ENCODE measurements around the gene KCNJ11. TPM values are rescaled to one million over a fixed set of nuclear protein-coding genes. Genes with fewer than 3 reads are reported as not detected.

Gene KCNJ11
- total and polyA plus RNA-seq, 8 donors = 1.5 to 22.9 (median 7.2) TPM; not detected in 1

DNA sequence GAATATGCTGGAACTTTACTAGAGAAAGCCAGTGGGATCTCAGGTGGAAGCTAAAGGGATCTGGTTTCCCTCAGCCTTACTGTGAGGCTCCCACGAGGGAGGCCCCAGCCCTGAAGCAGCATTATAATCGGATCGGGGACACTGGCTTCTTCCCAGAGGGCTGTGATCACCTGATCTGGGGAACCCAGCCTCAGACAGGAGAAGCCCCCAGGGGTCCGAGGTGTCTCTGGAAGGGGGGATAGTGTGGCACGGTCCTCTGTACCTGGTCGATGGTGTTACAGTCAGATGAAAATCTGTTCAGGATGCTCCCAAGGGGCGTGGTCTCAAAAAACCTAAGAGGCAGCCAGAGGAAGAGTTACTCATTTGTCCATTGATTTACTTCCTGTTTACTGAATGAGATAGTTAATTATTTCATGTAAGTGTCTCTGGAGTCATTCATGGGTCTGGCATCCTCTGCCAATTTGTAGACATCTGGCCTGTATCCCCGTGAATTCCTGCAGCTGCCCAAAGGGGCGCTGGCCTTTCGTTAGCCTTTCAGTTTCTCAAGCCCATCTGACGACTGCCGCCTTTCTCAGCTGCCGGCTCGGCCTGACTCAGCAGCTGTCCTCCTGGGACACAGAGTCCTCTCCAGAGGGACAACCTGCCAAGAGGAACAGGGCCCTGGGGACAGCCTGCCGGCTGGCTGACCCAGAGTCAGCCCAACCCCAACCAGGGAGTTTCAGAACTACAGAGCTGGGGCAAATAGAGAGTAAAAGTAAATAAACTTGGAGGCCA, 17.0 kb upstream of the KCNJ11 start:
- H3K27ac ChIP-seq = peak overlapping the region; percentile 73 to 89 (median 81)
- DNase-seq = peak; percentile 69 to 91
- H3K9me3 ChIP-seq = no peaks in the 10 kb centered on the region
- TF ChIP-seq POLR2AphosphoS5 (IDR thresholded peaks at IDR 0.05) (peak in 2 of 3 donors; percentile 83 to 91), POLR2A (IDR thresholded peaks at IDR 0.05) (peak in 1 of 4 donors; percentile 7), EP300 (IDR thresholded peaks at IDR 0.05) (no peak)
- TF ChIP-seq, protein P1, sequence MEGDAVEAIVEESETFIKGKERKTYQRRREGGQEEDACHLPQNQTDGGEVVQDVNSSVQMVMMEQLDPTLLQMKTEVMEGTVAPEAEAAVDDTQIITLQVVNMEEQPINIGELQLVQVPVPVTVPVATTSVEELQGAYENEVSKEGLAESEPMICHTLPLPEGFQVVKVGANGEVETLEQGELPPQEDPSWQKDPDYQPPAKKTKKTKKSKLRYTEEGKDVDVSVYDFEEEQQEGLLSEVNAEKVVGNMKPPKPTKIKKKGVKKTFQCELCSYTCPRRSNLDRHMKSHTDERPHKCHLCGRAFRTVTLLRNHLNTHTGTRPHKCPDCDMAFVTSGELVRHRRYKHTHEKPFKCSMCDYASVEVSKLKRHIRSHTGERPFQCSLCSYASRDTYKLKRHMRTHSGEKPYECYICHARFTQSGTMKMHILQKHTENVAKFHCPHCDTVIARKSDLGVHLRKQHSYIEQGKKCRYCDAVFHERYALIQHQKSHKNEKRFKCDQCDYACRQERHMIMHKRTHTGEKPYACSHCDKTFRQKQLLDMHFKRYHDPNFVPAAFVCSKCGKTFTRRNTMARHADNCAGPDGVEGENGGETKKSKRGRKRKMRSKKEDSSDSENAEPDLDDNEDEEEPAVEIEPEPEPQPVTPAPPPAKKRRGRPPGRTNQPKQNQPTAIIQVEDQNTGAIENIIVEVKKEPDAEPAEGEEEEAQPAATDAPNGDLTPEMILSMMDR (IDR thresholded peaks at IDR 0.05) = peak in 3 of 7 experiments; percentile 24 to 40 (median 29)
- no peaks in the 10 kb centered on the region for H3K36me3 ChIP-seq
- no peaks in the 10 kb centered on the region for H3K27me3 ChIP-seq
- H3K4me3 ChIP-seq = no peak overlapping the region
- intact Hi-C loops (cut with DNase I; ENCODE audit: low total_unique reads) = no loop called here
- 32 to 45% (median 36%) methylated on average over 15 of the region's 15 CpGs for WGBS, 5 donors
- H3K4me1 ChIP-seq = peaks cover 14 to 31% (median 22%) of the 10 kb centered on the region in 4 donors

- Histone ChIP-seq H3K4me3 (no peak overlapping the region), H3K4me1 (peaks cover 14 to 27% (median 21%) of the 10 kb centered on the region in 4 donors), H3K36me3 (no peaks in the 10 kb centered on the region), H3K27me3 (no peaks in the 10 kb centered on the region), H3K9me3 (no peaks in the 10 kb centered on the region), H3K27ac (peak overlapping the region in 3 of 5 donors; percentile 75 to 89 (median 85))
- TF ChIP-seq POLR2A (IDR thresholded peaks at IDR 0.05) (no peak), EP300 (IDR thresholded peaks at IDR 0.05) (no peak), POLR2AphosphoS5 (IDR thresholded peaks at IDR 0.05) (no peak)
- TF ChIP-seq, protein P1 (IDR thresholded peaks at IDR 0.05) = no peak
- WGBS, 5 donors = 86 to 92% (median 88%) methylated on average over 18 of the region's 18 CpGs
- DNase-seq = no peak
- intact Hi-C loops (cut with DNase I; ENCODE audit: low total_unique reads) = no loop called here
These were observed 15.7 kb upstream of the KCNJ11 start for GRCh38 chr11:17403980-17404759.

DNA sequence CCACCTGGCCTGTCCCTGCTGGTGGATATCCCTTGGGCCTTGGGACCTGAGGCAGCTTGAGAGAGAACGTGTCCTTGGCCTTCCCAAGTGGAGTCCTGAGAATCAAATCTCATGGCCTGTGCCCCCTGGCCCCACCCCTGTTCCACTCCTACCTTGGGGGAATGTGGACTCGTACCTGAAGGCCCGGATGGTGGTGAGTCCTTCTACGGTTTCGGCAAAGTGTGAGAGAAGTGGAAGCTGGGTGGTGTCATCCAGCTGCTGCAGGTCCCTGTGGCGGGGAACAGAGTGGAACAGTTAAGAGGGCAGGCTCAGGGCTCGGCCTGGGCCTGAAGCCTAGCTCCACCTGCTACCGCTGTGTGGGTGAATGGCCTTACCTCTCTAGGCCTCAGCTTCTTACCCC, 14.0 kb upstream of the KCNJ11 start:
- Histone ChIP-seq H3K9me3 (no peaks in the 10 kb centered on the region), H3K36me3 (no peaks in the 10 kb centered on the region), H3K27me3 (no peaks in the 10 kb centered on the region), H3K27ac (no peak overlapping the region), H3K4me3 (no peak overlapping the region), H3K4me1 (peaks cover 14 to 27% (median 21%) of the 10 kb centered on the region in 4 donors)
- 80 to 97% (median 95%) methylated on average over 3 to 8 of the region's 8 CpGs for WGBS, 5 donors
- DNase-seq = no peak
- intact Hi-C loops (cut with DNase I; ENCODE audit: low total_unique reads) = no loop called here
- no peak for TF ChIP-seq EP300 (IDR thresholded peaks at IDR 0.05)
- no peak for TF ChIP-seq POLR2AphosphoS5 (IDR thresholded peaks at IDR 0.05)

GRCh38 chr11:17401841-17402240, 13.4 kb upstream of the KCNJ11 start:
- no peak overlapping the region for H3K4me3 ChIP-seq
- H3K27ac ChIP-seq = no peak overlapping the region
- no peaks in the 10 kb centered on the region for H3K36me3 ChIP-seq
- WGBS, 5 donors = 86 to 90% (median 87%) methylated on average over 8 of the region's 8 CpGs
- DNase-seq = no peak
- H3K9me3 ChIP-seq = no peaks in the 10 kb centered on the region
- H3K27me3 ChIP-seq = no peaks in the 10 kb centered on the region
- intact Hi-C loops (cut with DNase I; ENCODE audit: low total_unique reads) = no loop called here
- no peak for TF ChIP-seq POLR2AphosphoS5 (IDR thresholded peaks at IDR 0.05)
- no peak for TF ChIP-seq POLR2A (IDR thresholded peaks at IDR 0.05)
- TF ChIP-seq, protein P1 (IDR thresholded peaks at IDR 0.05) = no peak
- TF ChIP-seq EP300 (IDR thresholded peaks at IDR 0.05) = no peak
- peaks cover 14 to 23% (median 20%) of the 10 kb centered on the region in 4 donors for H3K4me1 ChIP-seq
